Measurements from ENCODE around the gene ARHGEF12. TPM values are rescaled to one million over a fixed set of nuclear protein-coding genes. Genes with fewer than 3 reads are reported as not detected.

The ARHGEF12 gene, protein sequence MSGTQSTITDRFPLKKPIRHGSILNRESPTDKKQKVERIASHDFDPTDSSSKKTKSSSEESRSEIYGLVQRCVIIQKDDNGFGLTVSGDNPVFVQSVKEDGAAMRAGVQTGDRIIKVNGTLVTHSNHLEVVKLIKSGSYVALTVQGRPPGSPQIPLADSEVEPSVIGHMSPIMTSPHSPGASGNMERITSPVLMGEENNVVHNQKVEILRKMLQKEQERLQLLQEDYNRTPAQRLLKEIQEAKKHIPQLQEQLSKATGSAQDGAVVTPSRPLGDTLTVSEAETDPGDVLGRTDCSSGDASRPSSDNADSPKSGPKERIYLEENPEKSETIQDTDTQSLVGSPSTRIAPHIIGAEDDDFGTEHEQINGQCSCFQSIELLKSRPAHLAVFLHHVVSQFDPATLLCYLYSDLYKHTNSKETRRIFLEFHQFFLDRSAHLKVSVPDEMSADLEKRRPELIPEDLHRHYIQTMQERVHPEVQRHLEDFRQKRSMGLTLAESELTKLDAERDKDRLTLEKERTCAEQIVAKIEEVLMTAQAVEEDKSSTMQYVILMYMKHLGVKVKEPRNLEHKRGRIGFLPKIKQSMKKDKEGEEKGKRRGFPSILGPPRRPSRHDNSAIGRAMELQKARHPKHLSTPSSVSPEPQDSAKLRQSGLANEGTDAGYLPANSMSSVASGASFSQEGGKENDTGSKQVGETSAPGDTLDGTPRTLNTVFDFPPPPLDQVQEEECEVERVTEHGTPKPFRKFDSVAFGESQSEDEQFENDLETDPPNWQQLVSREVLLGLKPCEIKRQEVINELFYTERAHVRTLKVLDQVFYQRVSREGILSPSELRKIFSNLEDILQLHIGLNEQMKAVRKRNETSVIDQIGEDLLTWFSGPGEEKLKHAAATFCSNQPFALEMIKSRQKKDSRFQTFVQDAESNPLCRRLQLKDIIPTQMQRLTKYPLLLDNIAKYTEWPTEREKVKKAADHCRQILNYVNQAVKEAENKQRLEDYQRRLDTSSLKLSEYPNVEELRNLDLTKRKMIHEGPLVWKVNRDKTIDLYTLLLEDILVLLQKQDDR (N-terminal part only)
- total RNA-seq (12.8 TPM), polyA plus RNA-seq (13.1 TPM)
- long read RNA-seq, donor 1 = 0 reads
- long read RNA-seq, donor 2 = 0 reads
- long read RNA-seq, donor 3 = 0 reads
- long read RNA-seq, donor 4 = 0 reads
- long read RNA-seq, donor 5 = 0 reads
- long read RNA-seq, donor 6 = 0 reads
- long read RNA-seq, donor 7 = 0 reads
- long read RNA-seq, donor 8 = 0 reads
- long read RNA-seq, donor 9, full-length matches to known transcripts = 1 of 1 reads
- long read RNA-seq, donor 9, partial matches to known transcripts = 0 of 1 reads
- long read RNA-seq, donor 9, other reads (novel, unspliced or antisense) = 0 of 1 reads
- long read RNA-seq, donor 10 = 0 reads

DNA sequence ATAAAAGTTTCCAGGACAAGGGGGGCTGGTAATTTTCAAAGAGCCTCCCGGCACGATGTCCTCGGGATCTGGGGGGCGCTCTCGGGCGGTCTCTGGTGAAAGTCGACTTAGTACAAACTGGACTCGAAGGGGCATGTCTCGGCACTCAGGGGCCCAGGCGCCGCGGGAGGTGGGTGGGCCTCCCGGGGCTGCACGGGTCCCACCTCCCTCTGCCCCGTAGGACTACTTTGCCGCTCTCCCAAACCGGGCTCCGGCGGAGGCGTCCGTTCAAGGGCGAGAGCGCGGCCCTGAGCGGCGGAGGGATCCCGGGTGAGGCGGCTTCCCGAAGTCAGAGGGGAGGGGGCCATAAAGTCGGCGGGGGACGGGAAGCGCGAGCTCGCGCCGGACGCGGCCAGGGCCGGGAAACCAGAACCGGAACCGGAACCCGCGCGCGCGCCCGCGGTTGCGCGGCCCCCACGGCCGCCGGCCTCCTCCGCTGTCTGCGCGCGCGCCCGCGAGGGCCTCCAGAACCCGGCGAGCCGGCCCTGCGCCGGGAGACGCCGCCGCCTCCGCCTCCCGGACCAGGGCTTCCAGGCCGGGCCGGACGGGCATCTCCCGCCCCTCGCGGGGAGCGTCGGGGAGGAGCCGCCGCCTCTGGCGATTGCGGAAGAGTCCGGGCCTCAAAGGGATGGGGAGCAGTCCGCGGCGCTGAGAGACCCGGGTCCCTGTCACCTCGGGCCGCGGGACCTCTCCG, at the start of gene ARHGEF12:
ARHGEF12 (plus strand) TSS at position 506 of the 733 bp plus-strand sequence. CDS start 831 bp downstream, outside the sequence.
- Histone ChIP-seq H3K9me3 (ENCODE audit: control insufficient read depth in 2 of 2, insufficient read depth in 1 of 2, low read length in 1 of 2) (no peaks in the 10 kb centered on the region), H3K4me3 (ENCODE audit: low read length in 2 of 2) (peak within 1 kb of the TSS; percentile 46 to 77), H3K4me1 (ENCODE audit: control insufficient read depth in 2 of 2, insufficient read depth in 2 of 2, low read length in 2 of 2) (peaks cover 4 to 8% of the 10 kb centered on the region in 2 donors), H3K27me3 (ENCODE audit: control insufficient read depth in 2 of 2, insufficient read depth in 1 of 2, low read length in 1 of 2) (peaks cover 46 to 72% of the 10 kb centered on the region in 2 donors), H3K36me3 (ENCODE audit: control insufficient read depth in 2 of 2, insufficient read depth in 2 of 2, low read length in 1 of 2) (no peaks in the 10 kb centered on the region), H3K27ac (ENCODE audit: low read depth in 1 of 2, low read length in 1 of 2) (peak within 1 kb of the TSS; percentile 75 to 76)
- under 1% methylated on average over 92 of the region's 92 CpGs for WGBS
- DNase-seq (ENCODE audit: low read depth in 6 of 9, low spot score in 9 of 9) = peak in 6 of 9 donors; percentile 24 to 75 (median 57)

DNA sequence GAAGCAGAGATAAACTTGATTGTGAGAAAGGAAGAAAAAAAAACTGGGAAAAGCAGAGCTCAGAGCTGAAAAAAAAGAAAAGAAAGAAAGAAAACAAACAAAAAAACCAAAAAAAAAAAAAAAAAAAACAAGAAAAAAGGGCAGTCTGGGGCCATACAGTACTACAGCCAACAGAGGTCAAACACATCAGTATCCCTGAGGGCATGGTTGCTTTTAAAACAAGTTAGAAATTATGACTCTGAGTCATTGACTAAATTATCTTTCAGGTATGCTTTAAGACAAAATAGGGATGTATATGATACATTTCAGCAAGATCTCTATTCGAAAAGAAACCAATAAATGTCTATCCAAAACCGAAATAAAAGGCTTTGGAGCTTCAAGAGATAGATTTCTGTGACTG, 48.2 kb upstream of the ARHGEF12 start:
- peaks cover 0 to 5% of the 10 kb centered on the region in 2 donors for H3K27me3 ChIP-seq (ENCODE audit: control insufficient read depth in 2 of 2, insufficient read depth in 1 of 2, low read length in 1 of 2)
- no peak for DNase-seq (ENCODE audit: low read depth in 6 of 9, low spot score in 9 of 9)
- no peak overlapping the region for H3K27ac ChIP-seq (ENCODE audit: low read depth in 1 of 2, low read length in 1 of 2)
- H3K9me3 ChIP-seq (ENCODE audit: control insufficient read depth in 2 of 2, insufficient read depth in 1 of 2, low read length in 1 of 2) = no peaks in the 10 kb centered on the region
- H3K4me1 ChIP-seq (ENCODE audit: control insufficient read depth in 2 of 2, insufficient read depth in 2 of 2, low read length in 2 of 2) = no peaks in the 10 kb centered on the region
- H3K36me3 ChIP-seq (ENCODE audit: control insufficient read depth in 2 of 2, insufficient read depth in 2 of 2, low read length in 1 of 2) = no peaks in the 10 kb centered on the region
- 89% methylated on average over 2 of the region's 2 CpGs for WGBS
- H3K4me3 ChIP-seq (ENCODE audit: low read length in 2 of 2) = no peak overlapping the region

DNA sequence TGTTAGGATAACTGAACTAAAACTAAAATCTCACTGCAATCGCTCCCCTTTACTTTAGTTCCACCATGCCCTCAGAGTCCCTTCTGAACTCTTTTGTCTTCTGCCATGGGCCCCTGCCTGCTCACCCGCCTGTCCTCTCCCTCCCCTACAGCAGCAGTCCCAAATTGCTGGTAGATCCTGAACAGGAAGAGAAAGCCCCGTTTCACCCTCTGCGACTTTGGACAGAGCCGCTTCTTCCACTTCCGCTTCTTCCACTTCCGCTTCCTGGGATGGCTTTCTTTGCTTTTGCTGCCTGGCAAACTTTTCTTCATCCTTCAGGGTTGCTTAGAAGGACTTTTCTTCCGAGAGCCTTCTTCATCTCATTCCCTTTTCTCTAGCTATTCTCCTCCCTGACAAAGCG, 46.8 kb upstream of the ARHGEF12 start:
- no peaks in the 10 kb centered on the region for H3K9me3 ChIP-seq (ENCODE audit: control insufficient read depth in 2 of 2, insufficient read depth in 1 of 2, low read length in 1 of 2)
- no peak overlapping the region for H3K27ac ChIP-seq (ENCODE audit: low read depth in 1 of 2, low read length in 1 of 2)
- H3K4me3 ChIP-seq (ENCODE audit: low read length in 2 of 2) = no peak overlapping the region
- H3K4me1 ChIP-seq (ENCODE audit: control insufficient read depth in 2 of 2, insufficient read depth in 2 of 2, low read length in 2 of 2) = no peaks in the 10 kb centered on the region
- 69% methylated on average over 9 of the region's 9 CpGs for WGBS
- H3K27me3 ChIP-seq (ENCODE audit: control insufficient read depth in 2 of 2, insufficient read depth in 1 of 2, low read length in 1 of 2) = peaks cover 0 to 5% of the 10 kb centered on the region in 2 donors
- H3K36me3 ChIP-seq (ENCODE audit: control insufficient read depth in 2 of 2, insufficient read depth in 2 of 2, low read length in 1 of 2) = no peaks in the 10 kb centered on the region
- no peak for DNase-seq (ENCODE audit: low read depth in 6 of 9, low spot score in 9 of 9)

DNA sequence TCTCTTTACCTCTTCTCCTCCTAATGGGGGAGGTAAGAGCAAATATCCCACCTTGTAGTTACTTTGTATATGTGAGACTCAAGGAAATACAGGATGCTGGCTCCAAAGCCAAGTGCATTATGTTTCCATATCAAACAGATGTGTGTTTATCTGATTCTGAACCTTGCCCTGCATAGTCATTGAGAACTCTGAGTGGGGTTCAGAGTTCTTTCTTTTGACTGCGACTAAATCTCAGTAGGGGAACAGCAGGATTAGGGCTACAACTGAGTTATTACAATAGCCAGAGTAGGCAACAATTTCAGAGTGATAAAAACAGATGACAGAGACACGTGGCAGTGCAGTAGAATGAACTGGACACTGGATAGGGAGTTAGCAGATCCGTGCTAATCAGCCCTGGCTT, 45.3 kb upstream of the ARHGEF12 start:
- 53% methylated on average over 3 of the region's 3 CpGs for WGBS
- Histone ChIP-seq H3K27me3 (ENCODE audit: control insufficient read depth in 2 of 2, insufficient read depth in 1 of 2, low read length in 1 of 2) (peaks cover 0 to 5% of the 10 kb centered on the region in 2 donors), H3K4me1 (ENCODE audit: control insufficient read depth in 2 of 2, insufficient read depth in 2 of 2, low read length in 2 of 2) (no peaks in the 10 kb centered on the region), H3K4me3 (ENCODE audit: low read length in 2 of 2) (no peak overlapping the region), H3K9me3 (ENCODE audit: control insufficient read depth in 2 of 2, insufficient read depth in 1 of 2, low read length in 1 of 2) (no peaks in the 10 kb centered on the region), H3K36me3 (ENCODE audit: control insufficient read depth in 2 of 2, insufficient read depth in 2 of 2, low read length in 1 of 2) (no peaks in the 10 kb centered on the region), H3K27ac (ENCODE audit: low read depth in 1 of 2, low read length in 1 of 2) (no peak overlapping the region)
- no peak for DNase-seq (ENCODE audit: low read depth in 6 of 9, low spot score in 9 of 9)

DNA sequence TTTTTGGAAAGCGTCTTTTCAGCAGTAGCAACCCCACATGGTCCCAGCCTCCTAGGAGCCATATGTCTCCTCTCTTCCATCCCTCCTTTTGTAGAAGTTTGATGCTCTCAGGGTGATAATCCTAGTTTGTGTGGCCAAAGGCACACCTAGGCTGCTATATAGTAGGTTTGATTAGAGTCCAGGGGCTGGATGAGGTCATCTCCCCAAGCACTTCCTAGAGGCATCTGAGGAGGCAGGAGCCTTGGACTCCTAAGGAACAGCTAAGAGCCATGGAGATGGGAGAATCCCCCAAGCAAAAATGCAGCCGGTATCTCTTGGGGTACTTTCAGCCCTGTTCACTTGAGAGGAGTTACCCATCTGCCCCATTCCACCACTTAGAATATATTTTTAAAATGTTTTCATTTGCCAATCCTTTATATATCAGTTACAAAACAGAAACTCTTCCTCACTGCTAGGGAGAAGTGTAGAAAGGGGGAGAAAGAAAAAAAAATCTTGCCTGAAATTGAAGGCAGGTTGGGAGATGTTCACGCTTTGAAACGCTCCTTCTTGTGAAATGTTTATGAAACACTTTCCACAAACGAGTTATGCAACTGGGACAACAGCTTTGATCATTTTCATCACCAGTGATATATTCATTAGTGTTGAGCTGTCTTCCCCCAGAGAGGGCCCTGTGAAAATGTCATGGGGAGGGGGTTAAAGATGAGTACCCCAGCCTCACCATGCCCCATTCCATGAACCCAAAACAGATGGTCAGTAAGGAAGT, 43.0 kb upstream of the ARHGEF12 start:
- DNase-seq (ENCODE audit: low read depth in 6 of 9, low spot score in 9 of 9) = no peak
- Histone ChIP-seq H3K36me3 (ENCODE audit: control insufficient read depth in 2 of 2, insufficient read depth in 2 of 2, low read length in 1 of 2) (no peaks in the 10 kb centered on the region), H3K4me1 (ENCODE audit: control insufficient read depth in 2 of 2, insufficient read depth in 2 of 2, low read length in 2 of 2) (no peaks in the 10 kb centered on the region), H3K27me3 (ENCODE audit: control insufficient read depth in 2 of 2, insufficient read depth in 1 of 2, low read length in 1 of 2) (peaks cover 0 to 5% of the 10 kb centered on the region in 2 donors), H3K4me3 (ENCODE audit: low read length in 2 of 2) (no peak overlapping the region), H3K27ac (ENCODE audit: low read depth in 1 of 2, low read length in 1 of 2) (no peak overlapping the region), H3K9me3 (ENCODE audit: control insufficient read depth in 2 of 2, insufficient read depth in 1 of 2, low read length in 1 of 2) (no peaks in the 10 kb centered on the region)
- 84% methylated on average over 5 of the region's 5 CpGs for WGBS

DNA sequence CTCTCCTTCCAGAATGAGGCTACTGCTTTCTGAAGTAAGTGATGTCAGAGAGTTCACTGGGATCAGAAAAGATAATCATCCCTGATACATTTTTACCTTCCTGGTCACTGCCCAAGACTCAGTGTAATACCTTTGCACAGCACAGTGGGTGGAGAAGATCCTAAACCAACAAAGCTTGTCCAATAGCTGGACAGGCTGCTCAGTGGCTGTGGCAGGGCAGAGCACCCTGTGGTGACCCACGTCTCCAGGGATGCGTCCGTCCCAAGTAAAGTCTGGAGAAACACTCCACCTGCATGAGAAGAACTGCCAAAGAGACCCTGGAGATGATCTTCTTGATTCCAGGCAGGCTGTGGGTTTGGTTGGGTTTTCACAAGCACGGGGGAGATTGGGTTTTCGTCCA, 42.1 kb upstream of the ARHGEF12 start:
- Histone ChIP-seq H3K4me1 (ENCODE audit: control insufficient read depth in 2 of 2, insufficient read depth in 2 of 2, low read length in 2 of 2) (no peaks in the 10 kb centered on the region), H3K9me3 (ENCODE audit: control insufficient read depth in 2 of 2, insufficient read depth in 1 of 2, low read length in 1 of 2) (no peaks in the 10 kb centered on the region), H3K27me3 (ENCODE audit: control insufficient read depth in 2 of 2, insufficient read depth in 1 of 2, low read length in 1 of 2) (peaks cover 0 to 5% of the 10 kb centered on the region in 2 donors), H3K36me3 (ENCODE audit: control insufficient read depth in 2 of 2, insufficient read depth in 2 of 2, low read length in 1 of 2) (no peaks in the 10 kb centered on the region), H3K27ac (ENCODE audit: low read depth in 1 of 2, low read length in 1 of 2) (no peak overlapping the region), H3K4me3 (ENCODE audit: low read length in 2 of 2) (no peak overlapping the region)
- no peak for DNase-seq (ENCODE audit: low read depth in 6 of 9, low spot score in 9 of 9)
- 89% methylated on average over 5 of the region's 5 CpGs for WGBS

DNA sequence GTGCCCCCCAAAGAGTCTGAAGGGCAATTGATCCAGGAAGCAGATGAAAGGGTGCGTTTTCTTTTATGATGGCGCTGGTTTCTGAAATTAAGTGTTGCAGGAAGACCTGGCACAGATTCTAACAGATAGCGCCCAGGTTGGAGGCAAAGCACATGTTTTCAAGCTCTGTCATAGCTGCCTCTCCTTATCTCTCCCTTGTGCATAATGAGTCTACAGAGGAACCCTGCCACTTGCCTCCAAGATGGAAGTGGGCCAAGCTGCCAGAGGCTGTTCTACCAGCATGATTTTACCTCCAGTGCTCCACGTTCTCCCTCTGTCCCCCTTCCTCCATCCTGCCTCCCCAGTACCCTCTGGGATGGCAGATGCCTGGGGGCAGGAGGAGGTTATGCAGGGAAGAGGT, 41.1 kb upstream of the ARHGEF12 start:
- Histone ChIP-seq H3K27me3 (ENCODE audit: control insufficient read depth in 2 of 2, insufficient read depth in 1 of 2, low read length in 1 of 2) (peaks cover 0 to 5% of the 10 kb centered on the region in 2 donors), H3K4me1 (ENCODE audit: control insufficient read depth in 2 of 2, insufficient read depth in 2 of 2, low read length in 2 of 2) (no peaks in the 10 kb centered on the region), H3K27ac (ENCODE audit: low read depth in 1 of 2, low read length in 1 of 2) (no peak overlapping the region), H3K36me3 (ENCODE audit: control insufficient read depth in 2 of 2, insufficient read depth in 2 of 2, low read length in 1 of 2) (no peaks in the 10 kb centered on the region), H3K4me3 (ENCODE audit: low read length in 2 of 2) (no peak overlapping the region), H3K9me3 (ENCODE audit: control insufficient read depth in 2 of 2, insufficient read depth in 1 of 2, low read length in 1 of 2) (no peaks in the 10 kb centered on the region)
- DNase-seq (ENCODE audit: low read depth in 6 of 9, low spot score in 9 of 9) = no peak
- WGBS = 50% methylated on average over 4 of the region's 4 CpGs

DNA sequence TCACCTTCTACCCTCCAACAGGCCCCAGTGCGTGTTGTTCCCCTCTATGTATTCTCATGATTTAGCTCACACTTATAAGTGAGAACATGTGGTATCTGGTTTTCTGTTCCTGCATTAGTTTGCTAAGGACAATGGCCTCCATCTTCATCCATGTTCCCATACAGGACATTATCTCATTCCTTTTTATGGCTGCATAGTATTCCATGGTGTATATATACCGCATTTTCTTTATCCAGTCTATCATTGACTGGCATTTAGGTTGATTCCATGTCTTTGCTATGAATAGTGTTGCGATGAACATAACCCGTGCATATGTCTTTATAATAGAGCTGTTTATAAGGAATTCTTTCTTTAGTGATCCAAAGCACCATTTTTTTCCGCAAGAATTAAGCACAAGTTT, 39.7 kb upstream of the ARHGEF12 start:
- no peak overlapping the region for H3K4me3 ChIP-seq (ENCODE audit: low read length in 2 of 2)
- no peak for DNase-seq (ENCODE audit: low read depth in 6 of 9, low spot score in 9 of 9)
- H3K36me3 ChIP-seq (ENCODE audit: control insufficient read depth in 2 of 2, insufficient read depth in 2 of 2, low read length in 1 of 2) = no peaks in the 10 kb centered on the region
- H3K27ac ChIP-seq (ENCODE audit: low read depth in 1 of 2, low read length in 1 of 2) = no peak overlapping the region
- peaks cover 0 to 3% of the 10 kb centered on the region in 2 donors for H3K27me3 ChIP-seq (ENCODE audit: control insufficient read depth in 2 of 2, insufficient read depth in 1 of 2, low read length in 1 of 2)
- no peaks in the 10 kb centered on the region for H3K4me1 ChIP-seq (ENCODE audit: control insufficient read depth in 2 of 2, insufficient read depth in 2 of 2, low read length in 2 of 2)
- H3K9me3 ChIP-seq (ENCODE audit: control insufficient read depth in 2 of 2, insufficient read depth in 1 of 2, low read length in 1 of 2) = no peaks in the 10 kb centered on the region
- WGBS = 97% methylated on average over 5 of the region's 5 CpGs

Measured in thymus (tissue), 14 donors.